ENCODE results near the gene UPF3B. TPM values are rescaled to one million over a fixed set of nuclear protein-coding genes. Genes with fewer than 3 reads are reported as not detected.
"Not testable (repeated sequence)": the region's sequence is repeated elsewhere in the genome, so short reads cannot be mapped to it uniquely, and the experiment has no call there.

UPF3B gene
- total RNA-seq, 1 donor from 2014 or later, result 6.3 TPM

DNA sequence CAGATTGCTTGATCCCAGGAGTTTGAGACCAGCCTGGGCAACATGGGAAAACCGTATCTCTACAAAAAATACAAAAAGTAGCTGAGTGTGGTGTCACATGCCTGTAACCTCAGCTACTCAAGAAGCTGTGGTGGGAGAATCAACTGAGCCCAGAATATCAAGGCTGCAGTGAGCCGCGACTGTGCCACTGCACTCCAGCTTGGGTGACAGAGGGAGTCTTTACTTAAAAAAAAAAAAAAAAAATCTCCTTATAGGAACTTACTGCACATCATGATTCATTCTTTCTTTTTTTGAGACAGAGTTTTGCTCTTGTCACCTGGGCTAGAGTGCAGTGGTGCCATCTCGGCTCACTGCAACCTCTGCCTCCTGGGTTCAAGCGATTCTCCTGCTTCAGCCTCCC lies 24.3 kb downstream of the UPF3B start:
- Histone ChIP-seq H3K27me3 (no peaks in the 10 kb centered on the region), H3K36me3 (no peaks in the 10 kb centered on the region), H3K4me1 (no peaks in the 10 kb centered on the region), H3K4me3 (no peak overlapping the region), H3K9me3 (no peaks in the 10 kb centered on the region), H3K27ac (no peak overlapping the region)
- DNase-seq, result no peak
- TF ChIP-seq CTCF (IDR thresholded peaks at IDR 0.05), result no peak
- no peak for ATAC-seq
- intact Hi-C loops (cut with DNase I), result no loop called here

DNA sequence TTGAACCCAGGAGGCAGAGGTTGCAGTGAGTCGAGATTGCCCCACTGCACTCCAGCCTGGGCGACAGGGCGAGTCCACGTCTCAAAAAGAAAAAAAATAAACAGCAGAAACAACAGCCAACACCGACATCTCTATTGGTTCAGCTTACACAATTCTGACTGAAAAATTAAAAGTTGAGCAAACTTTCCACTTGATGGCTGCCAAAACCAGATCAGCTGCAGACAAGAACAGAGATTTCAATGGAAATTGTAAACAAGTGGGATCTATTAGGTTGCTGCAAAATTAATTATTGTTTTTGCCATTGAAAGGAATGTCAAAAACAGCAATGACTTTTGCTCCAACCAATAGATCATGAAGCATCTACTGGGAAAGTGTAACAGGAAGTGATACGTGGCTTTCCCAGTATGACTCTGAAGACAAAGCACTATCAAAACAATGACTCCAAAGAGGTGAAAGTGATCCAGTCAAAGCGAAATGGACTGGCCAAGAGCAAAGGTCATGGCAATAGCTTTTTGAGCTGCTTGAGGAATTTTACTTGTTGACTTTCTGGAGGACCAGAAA lies 26.3 kb downstream of the UPF3B start:
- no peak for DNase-seq
- no peaks in the 10 kb centered on the region for H3K27me3 ChIP-seq
- intact Hi-C loops (cut with DNase I), result no loop called here
- no peaks in the 10 kb centered on the region for H3K36me3 ChIP-seq
- no peak overlapping the region for H3K27ac ChIP-seq
- TF ChIP-seq CTCF (IDR thresholded peaks at IDR 0.05), result no peak
- H3K4me1 ChIP-seq, result no peaks in the 10 kb centered on the region
- no peak for ATAC-seq
- H3K4me3 ChIP-seq, result no peak overlapping the region
- no peaks in the 10 kb centered on the region for H3K9me3 ChIP-seq

DNA sequence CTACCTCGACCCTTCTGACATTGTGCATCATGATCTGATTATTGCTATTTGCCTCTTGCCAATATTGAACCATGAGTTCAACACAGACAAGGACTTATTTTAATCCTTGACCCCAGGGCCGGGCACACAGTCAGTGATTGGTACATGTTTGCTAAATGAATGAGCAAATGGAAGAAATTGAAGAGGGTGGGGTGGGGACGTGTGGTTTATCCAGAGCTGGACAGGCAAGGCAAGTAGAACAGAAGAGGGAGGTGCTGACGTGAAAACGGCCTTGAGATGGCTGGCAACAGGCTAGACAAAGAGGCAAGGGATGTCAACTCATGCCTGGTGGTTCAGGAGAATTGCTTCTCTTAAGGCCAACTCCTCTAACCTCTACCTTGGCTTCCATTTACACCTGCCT lies 28.5 kb downstream of the UPF3B start:
- intact Hi-C loops (cut with DNase I); H3K27me3 ChIP-seq; H3K27ac ChIP-seq; ATAC-seq; H3K4me3 ChIP-seq; H3K4me1 ChIP-seq; DNase-seq; H3K9me3 ChIP-seq; H3K36me3 ChIP-seq: not testable (repeated sequence)

GRCh38 chrX:119821703-119822102 lies 31.1 kb downstream of the UPF3B start:
- H3K27me3 ChIP-seq; H3K4me1 ChIP-seq; H3K36me3 ChIP-seq; H3K4me3 ChIP-seq; intact Hi-C loops (cut with DNase I); DNase-seq; H3K9me3 ChIP-seq: not testable (repeated sequence)
- peak; percentile 50 for ATAC-seq
- H3K27ac ChIP-seq, result peak overlapping the region; percentile 36

- DNase-seq, result no peak
- Histone ChIP-seq H3K36me3 (no peaks in the 10 kb centered on the region), H3K4me3 (no peak overlapping the region), H3K9me3 (no peaks in the 10 kb centered on the region), H3K27me3 (no peaks in the 10 kb centered on the region), H3K27ac (no peak overlapping the region), H3K4me1 (no peaks in the 10 kb centered on the region)
- no peak for TF ChIP-seq CTCF (IDR thresholded peaks at IDR 0.05)
- intact Hi-C loops (cut with DNase I), result no loop called here
- no peak for ATAC-seq
These were observed 35.6 kb downstream of the UPF3B start for GRCh38 chrX:119817130-119817690.

DNA sequence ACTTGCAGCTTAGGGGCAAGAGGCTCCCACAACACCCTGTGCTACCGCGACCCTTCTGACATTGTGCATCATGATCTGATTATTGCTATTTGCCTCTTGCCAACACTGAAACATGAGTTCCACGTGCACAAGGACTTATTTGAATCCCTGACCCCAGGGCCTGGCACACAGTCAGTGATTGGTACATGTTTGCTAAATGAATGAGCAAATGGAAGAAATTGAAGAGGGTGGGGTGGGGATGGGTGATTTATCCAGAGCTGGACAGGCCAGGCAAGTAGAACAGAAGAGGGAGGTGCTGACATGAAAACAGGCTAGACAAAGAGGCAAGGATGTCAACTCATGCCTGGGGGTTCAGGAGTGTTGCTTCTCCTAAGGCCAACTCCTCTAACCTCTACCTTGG lies 36.5 kb downstream of the UPF3B start:
- no peaks in the 10 kb centered on the region for H3K36me3 ChIP-seq
- TF ChIP-seq CTCF (IDR thresholded peaks at IDR 0.05), result no peak
- intact Hi-C loops (cut with DNase I), result no loop called here
- no peaks in the 10 kb centered on the region for H3K4me1 ChIP-seq
- ATAC-seq, result no peak
- no peaks in the 10 kb centered on the region for H3K27me3 ChIP-seq
- DNase-seq, result no peak
- H3K27ac ChIP-seq, result no peak overlapping the region
- no peak overlapping the region for H3K4me3 ChIP-seq
- no peaks in the 10 kb centered on the region for H3K9me3 ChIP-seq

DNA sequence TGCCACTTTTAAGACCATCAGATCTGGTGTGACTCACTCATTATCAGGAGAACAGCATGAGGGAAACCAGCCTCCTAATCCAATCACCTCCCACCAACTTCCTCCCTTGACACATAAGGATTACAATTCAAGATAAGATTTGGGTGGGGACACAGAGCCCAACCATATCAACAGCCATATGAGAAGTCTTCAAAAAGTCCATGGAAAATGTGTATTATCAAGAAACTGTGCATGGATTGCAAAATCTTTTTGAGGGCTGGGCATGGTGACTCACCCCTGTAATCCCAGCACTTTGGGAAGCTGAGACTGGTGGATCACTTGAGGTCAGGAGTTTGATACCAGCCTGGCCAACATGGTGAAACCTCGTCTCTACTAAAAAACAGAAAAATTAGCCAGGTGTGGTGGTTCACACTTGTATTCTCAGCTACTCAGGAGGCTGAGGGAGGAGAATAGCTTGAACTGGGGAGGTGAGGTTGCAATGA lies 43.5 kb downstream of the UPF3B start:
- Histone ChIP-seq H3K4me3 (no peak overlapping the region), H3K9me3 (no peaks in the 10 kb centered on the region), H3K27me3 (no peaks in the 10 kb centered on the region), H3K27ac (no peak overlapping the region), H3K36me3 (no peaks in the 10 kb centered on the region), H3K4me1 (no peaks in the 10 kb centered on the region)
- ATAC-seq, result no peak
- TF ChIP-seq CTCF (IDR thresholded peaks at IDR 0.05), result no peak
- no peak for DNase-seq
- intact Hi-C loops (cut with DNase I), result no loop called here

- DNase-seq; H3K4me1 ChIP-seq; H3K4me3 ChIP-seq; H3K27ac ChIP-seq; ATAC-seq; H3K27me3 ChIP-seq; H3K36me3 ChIP-seq; H3K9me3 ChIP-seq; intact Hi-C loops (cut with DNase I): not testable (repeated sequence)
These were observed 44.3 kb downstream of the UPF3B start for GRCh38 chrX:119808461-119808860.

Measured in upper lobe of right lung (tissue), 1 donor.